GM18508 (cell line): ENCODE measurements around the gene TXNL4A.
A peak's percentile ranks its signal among the peaks of the same experiment; 100 is the strongest.
"Not testable (repeated sequence)": the region's sequence is repeated elsewhere in the genome, so short reads cannot be mapped to it uniquely, and the experiment has no call there.

ENCODE experiments used
- ATAC-seq: cut with Tn5 transposase; IDR thresholded peaks from one replicate; pipeline ENCODE4 v1.9.1; 2021; ENCODE audit warnings: moderate number of reproducible peaks; ENCODE audit not compliant: insufficient read depth, unreplicated experiment

Gene TXNL4A

GRCh38 chr18:80000877-80001276 lies 12.5 kb upstream of the TXNL4A start:
- no peak for ATAC-seq

GRCh38 chr18:79999701-80000100 lies 11.3 kb upstream of the TXNL4A start:
- ATAC-seq = not testable (repeated sequence)

GRCh38 chr18:79991494-79991893 lies 3.1 kb upstream of the TXNL4A start:
- no peak for ATAC-seq

- no peak for ATAC-seq
Observed at GRCh38 chr18:79989195-79989497, 783 bp upstream of the TXNL4A start.

GRCh38 chr18:79988071-79988450 lies 302 bp downstream of the TXNL4A start:
- peak; percentile 38 for ATAC-seq

GRCh38 chr18:79987566-79987965 lies 797 bp downstream of the TXNL4A start:
- ATAC-seq = no peak

- ATAC-seq = no peak
Observed at GRCh38 chr18:79986726-79987125, 1.6 kb downstream of the TXNL4A start.

- ATAC-seq = no peak
Observed at GRCh38 chr18:79985172-79985571, 3.2 kb downstream of the TXNL4A start.

- ATAC-seq = no peak
Observed at GRCh38 chr18:79983793-79984192, 4.6 kb downstream of the TXNL4A start.

- ATAC-seq = no peak
Observed at GRCh38 chr18:79983253-79983652, 5.1 kb downstream of the TXNL4A start.

GRCh38 chr18:79982736-79983135 lies 5.6 kb downstream of the TXNL4A start:
- ATAC-seq = no peak

- no peak for ATAC-seq
Observed at GRCh38 chr18:79980585-79980984, 7.8 kb downstream of the TXNL4A start.

- ATAC-seq = no peak
Observed at GRCh38 chr18:79979843-79980242, 8.5 kb downstream of the TXNL4A start.

GRCh38 chr18:79975985-79976680 lies 12.2 kb downstream of the TXNL4A start:
- ATAC-seq = no peak

- no peak for ATAC-seq
Observed at GRCh38 chr18:79975043-79975442, 13.3 kb downstream of the TXNL4A start.

- no peak for ATAC-seq
Observed at GRCh38 chr18:79974025-79974654, 14.2 kb downstream of the TXNL4A start.

GRCh38 chr18:79973517-79973916 lies 14.8 kb downstream of the TXNL4A start:
- ATAC-seq = no peak

- no peak for ATAC-seq
Observed at GRCh38 chr18:79972720-79973119, 15.6 kb downstream of the TXNL4A start.

- no peak for ATAC-seq
Observed at GRCh38 chr18:79971986-79972385, 16.4 kb downstream of the TXNL4A start.

GRCh38 chr18:79971211-79971952 lies 17.0 kb downstream of the TXNL4A start:
- ATAC-seq = no peak

- ATAC-seq = no peak
Observed at GRCh38 chr18:79970419-79971133, 17.8 kb downstream of the TXNL4A start.
